GM23248 (cell line): ENCODE data around the gene ESR2.

Source experiments
- EZH2 ChIP-seq: fragments of 200-600 bp; sonication (generic); IDR thresholded peaks from 2 replicates; pipeline ENCODE4 v1.6.1; 2018; ENCODE audit warnings: antibody characterized with exemption, mild to moderate bottlenecking; ENCODE audit not compliant: insufficient read depth, poor library complexity, severe bottlenecking
- EZH2phosphoT487 ChIP-seq: fragments of 200-600 bp; sonication (generic); IDR thresholded peaks from 2 replicates; pipeline ENCODE4 v1.6.1; 2018; ENCODE audit warnings: antibody characterized with exemption, moderate library complexity, mild to moderate bottlenecking, low read depth; ENCODE audit not compliant: insufficient read depth

- TF ChIP-seq EZH2phosphoT487 (no peak), EZH2 (no peak)
These were observed 84.6 kb downstream of the ESR2 start for GRCh38 chr14:64209444-64210131.
